ENCODE measurements around the gene CTNNA1.
A peak's percentile ranks its signal among the peaks of the same experiment; 100 is the strongest.
"Not testable (repeated sequence)": the region's sequence is repeated elsewhere in the genome, so short reads cannot be mapped to it uniquely, and the experiment has no call there.

Gene CTNNA1

GRCh38 chr5:138752951-138753793 lies at the start of gene CTNNA1:
CTNNA1 (plus strand) TSS chr5:138753425; CDS start chr5:138781925, 28,500 bp downstream.
- DNase-seq (ENCODE audit: low read depth in 2 of 2), result peak; percentile 8 to 52

GRCh38 chr5:138703777-138704176 lies 49.4 kb upstream of the CTNNA1 start:
- not testable (repeated sequence) for DNase-seq (ENCODE audit: low read depth in 2 of 2)

GRCh38 chr5:138705007-138705406 lies 48.2 kb upstream of the CTNNA1 start:
- no peak for DNase-seq (ENCODE audit: low read depth in 2 of 2)

- no peak for DNase-seq (ENCODE audit: low read depth in 2 of 2)
Measured at GRCh38 chr5:138705567-138705966, 47.7 kb upstream of the CTNNA1 start.

- no peak for DNase-seq (ENCODE audit: low read depth in 2 of 2)
Measured at GRCh38 chr5:138706655-138707480, 46.4 kb upstream of the CTNNA1 start.

- DNase-seq (ENCODE audit: low read depth in 2 of 2), result no peak
Measured at GRCh38 chr5:138708791-138709190, 44.4 kb upstream of the CTNNA1 start.

- no peak for DNase-seq (ENCODE audit: low read depth in 2 of 2)
Measured at GRCh38 chr5:138709202-138709601, 44.0 kb upstream of the CTNNA1 start.

- no peak for DNase-seq (ENCODE audit: low read depth in 2 of 2)
Measured at GRCh38 chr5:138711087-138711486, 42.1 kb upstream of the CTNNA1 start.

- DNase-seq (ENCODE audit: low read depth in 2 of 2), result no peak
Measured at GRCh38 chr5:138711811-138712210, 41.4 kb upstream of the CTNNA1 start.

- DNase-seq (ENCODE audit: low read depth in 2 of 2), result no peak
Measured at GRCh38 chr5:138712324-138712723, 40.9 kb upstream of the CTNNA1 start.

GRCh38 chr5:138712791-138713190 lies 40.4 kb upstream of the CTNNA1 start:
- DNase-seq (ENCODE audit: low read depth in 2 of 2), result no peak

- DNase-seq (ENCODE audit: low read depth in 2 of 2), result no peak
Measured at GRCh38 chr5:138713247-138713646, 40.0 kb upstream of the CTNNA1 start.

GRCh38 chr5:138714694-138715093 lies 38.5 kb upstream of the CTNNA1 start:
- no peak for DNase-seq (ENCODE audit: low read depth in 2 of 2)

GRCh38 chr5:138715931-138716432 lies 37.2 kb upstream of the CTNNA1 start:
- DNase-seq (ENCODE audit: low read depth in 2 of 2), result not testable (repeated sequence)

- DNase-seq (ENCODE audit: low read depth in 2 of 2), result no peak
Measured at GRCh38 chr5:138716456-138716924, 36.7 kb upstream of the CTNNA1 start.

GRCh38 chr5:138717399-138717798 lies 35.8 kb upstream of the CTNNA1 start:
- DNase-seq (ENCODE audit: low read depth in 2 of 2), result no peak

- no peak for DNase-seq (ENCODE audit: low read depth in 2 of 2)
Measured at GRCh38 chr5:138719811-138720210, 33.4 kb upstream of the CTNNA1 start.

- no peak for DNase-seq (ENCODE audit: low read depth in 2 of 2)
Measured at GRCh38 chr5:138720840-138721239, 32.4 kb upstream of the CTNNA1 start.

- no peak for DNase-seq (ENCODE audit: low read depth in 2 of 2)
Measured at GRCh38 chr5:138721979-138722378, 31.2 kb upstream of the CTNNA1 start.

GRCh38 chr5:138722544-138723177 lies 30.6 kb upstream of the CTNNA1 start:
- DNase-seq (ENCODE audit: low read depth in 2 of 2), result no peak

- no peak for DNase-seq (ENCODE audit: low read depth in 2 of 2)
Measured at GRCh38 chr5:138724470-138725146, 28.6 kb upstream of the CTNNA1 start.
